WTC11 (cell line): Measurements from ENCODE around the gene ADARB2. TPM values are rescaled to one million over a fixed set of nuclear protein-coding genes. Genes with fewer than 3 reads are reported as not detected.

Experiments used
- ATAC-seq: fragments of 200-7000 bp; cut with Tn5 transposase; 2 replicates; pipeline ENCODE4 v1.10.0; 2021; ENCODE audit warnings: mild to moderate bottlenecking, moderate library complexity
- CTCF ChIA-PET: fragments of 300-600 bp; sonication (Branson Sonifier 250); formaldehyde crosslinking; loops from one replicate; lab custom pipeline; 2021; ENCODE audit warnings: antibody characterized with exemption; lab: Charles Lee
- POLR2A ChIA-PET: fragments of 350-600 bp; sonication (Branson Sonifier 250); formaldehyde crosslinking; loops from one replicate; lab custom pipeline; 2021; ENCODE audit warnings: antibody characterized with exemption; lab: Charles Lee
- DNase-seq: peaks from one replicate; pipeline ENCODE4 v3.0.0; 2021; ENCODE audit warnings: low spot score
- H3K27ac Mint-ChIP-seq: 2 replicates; pipeline ENCODE4 v1.8.0; 2021; ENCODE audit warnings: mixed read lengths
- H3K27me3 Mint-ChIP-seq: 2 replicates; pipeline ENCODE4 v1.8.0; 2021; ENCODE audit warnings: low read depth, mild to moderate bottlenecking, moderate library complexity, mixed read lengths
- H3K36me3 Mint-ChIP-seq: 2 replicates; pipeline ENCODE4 v1.8.0; 2021; ENCODE audit warnings: mixed read lengths
- H3K4me1 Mint-ChIP-seq: 2 replicates; pipeline ENCODE4 v1.8.0; 2022; ENCODE audit warnings: mixed read lengths
- H3K4me3 Mint-ChIP-seq: 2 replicates; pipeline ENCODE4 v1.8.0; 2021; ENCODE audit warnings: mild to moderate bottlenecking, moderate library complexity, mixed read lengths
- H3K9me3 Mint-ChIP-seq: 2 replicates; pipeline ENCODE4 v1.8.0; 2021; ENCODE audit warnings: mixed read lengths
- ATF3 ChIP-seq: sonication (generic); formaldehyde crosslinking; conservative IDR thresholded peaks from 2 replicates; pipeline ENCODE4 v1.8.1; 2022; ENCODE audit warnings: mild to moderate bottlenecking, missing genetic modification reagents
- CBFB ChIP-seq: sonication (generic); formaldehyde crosslinking; IDR thresholded peaks from 2 replicates; pipeline ENCODE4 v1.8.1; 2022; ENCODE audit warnings: mild to moderate bottlenecking, low read depth, missing genetic modification reagents
- ETV6 ChIP-seq: sonication (generic); formaldehyde crosslinking; IDR thresholded peaks from 2 replicates; pipeline ENCODE4 v1.8.1; 2022; ENCODE audit warnings: mild to moderate bottlenecking, missing genetic modification reagents
- HMGXB4 ChIP-seq: sonication (generic); formaldehyde crosslinking; IDR thresholded peaks from 2 replicates; pipeline ENCODE4 v1.8.1; 2023; ENCODE audit warnings: mild to moderate bottlenecking, moderate library complexity, missing genetic modification reagents
- MAX ChIP-seq: sonication (generic); formaldehyde crosslinking; IDR thresholded peaks from 2 replicates; pipeline ENCODE4 v1.8.0; 2022; ENCODE audit warnings: mild to moderate bottlenecking, missing genetic modification reagents
- MXD4 ChIP-seq: fragments of 250-450 bp; sonication (Bioruptor Pico); IDR thresholded peaks from 2 replicates; pipeline ENCODE4 v1.8.0; 2021; ENCODE audit warnings: mild to moderate bottlenecking, moderate library complexity, borderline replicate concordance
- PRRX2 ChIP-seq: fragments of 250-450 bp; sonication (Bioruptor Pico); IDR thresholded peaks from 2 replicates; pipeline ENCODE4 v1.8.0; 2021; ENCODE audit warnings: mild to moderate bottlenecking
- TEAD4 ChIP-seq: sonication (generic); formaldehyde crosslinking; IDR thresholded peaks from 2 replicates; pipeline ENCODE4 v1.8.0; 2022; ENCODE audit warnings: mild to moderate bottlenecking, missing genetic modification reagents
- USF1 ChIP-seq: sonication (generic); formaldehyde crosslinking; IDR thresholded peaks from 2 replicates; pipeline ENCODE4 v1.8.0; 2022; ENCODE audit warnings: mild to moderate bottlenecking, missing genetic modification reagents
- ZNF423 ChIP-seq: fragments of 250-450 bp; sonication (Bioruptor Pico); IDR thresholded peaks from 2 replicates; pipeline ENCODE4 v2.1.2; 2022; ENCODE audit warnings: mild to moderate bottlenecking, moderate library complexity
- ZSCAN18 ChIP-seq: fragments of 250-450 bp; sonication (Bioruptor Pico); IDR thresholded peaks from 2 replicates; pipeline ENCODE4 v2.1.2; 2022; ENCODE audit warnings: mild to moderate bottlenecking, moderate library complexity
- total RNA-seq: library from RNA; stranded (reverse); gene quantifications from 3 replicates; pipeline ENCODE4 v1.2.3, GENCODE V29; 2021
- TF ChIP-seq, protein P1 (sequence below): sonication (generic); formaldehyde crosslinking; IDR thresholded peaks from 2 replicates; pipeline ENCODE4 v1.8.1; 2022; ENCODE audit warnings: low read depth, missing genetic modification reagents, borderline replicate concordance
- TF ChIP-seq, protein P2 (sequence below): fragments of 250-450 bp; sonication (Bioruptor Pico); IDR thresholded peaks from 2 replicates; pipeline ENCODE4 v1.9.0; 2021; ENCODE audit warnings: mild to moderate bottlenecking, borderline replicate concordance
- TF ChIP-seq, protein P3 (sequence below): sonication (generic); formaldehyde crosslinking; IDR thresholded peaks from 2 replicates; pipeline ENCODE4 v1.8.1; 2023; ENCODE audit warnings: mild to moderate bottlenecking, missing genetic modification reagents, moderate library complexity
- TF ChIP-seq, protein P4 (sequence below): fragments of 250-450 bp; sonication (Bioruptor Pico); conservative IDR thresholded peaks from 2 replicates; pipeline ENCODE4 v1.9.0; 2021; ENCODE audit warnings: mild to moderate bottlenecking

ADARB2 gene
- total RNA-seq, 1 experiment from 2014 or later = 3.7 TPM

- TF ChIP-seq HMGXB4 (no peak), CBFB (CRISPR knock-in tag) (no peak), ZSCAN18 (no peak), ETV6 (CRISPR knock-in tag) (no peak), USF1 (peak; percentile 54; the same call in 1 of the 2 replicates), MXD4 (CRISPR knock-in tag) (no peak)
- TF ChIP-seq, protein P1, sequence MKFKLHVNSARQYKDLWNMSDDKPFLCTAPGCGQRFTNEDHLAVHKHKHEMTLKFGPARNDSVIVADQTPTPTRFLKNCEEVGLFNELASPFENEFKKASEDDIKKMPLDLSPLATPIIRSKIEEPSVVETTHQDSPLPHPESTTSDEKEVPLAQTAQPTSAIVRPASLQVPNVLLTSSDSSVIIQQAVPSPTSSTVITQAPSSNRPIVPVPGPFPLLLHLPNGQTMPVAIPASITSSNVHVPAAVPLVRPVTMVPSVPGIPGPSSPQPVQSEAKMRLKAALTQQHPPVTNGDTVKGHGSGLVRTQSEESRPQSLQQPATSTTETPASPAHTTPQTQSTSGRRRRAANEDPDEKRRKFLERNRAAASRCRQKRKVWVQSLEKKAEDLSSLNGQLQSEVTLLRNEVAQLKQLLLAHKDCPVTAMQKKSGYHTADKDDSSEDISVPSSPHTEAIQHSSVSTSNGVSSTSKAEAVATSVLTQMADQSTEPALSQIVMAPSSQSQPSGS (CRISPR knock-in tag) = no peak
- TF ChIP-seq, protein P2, sequence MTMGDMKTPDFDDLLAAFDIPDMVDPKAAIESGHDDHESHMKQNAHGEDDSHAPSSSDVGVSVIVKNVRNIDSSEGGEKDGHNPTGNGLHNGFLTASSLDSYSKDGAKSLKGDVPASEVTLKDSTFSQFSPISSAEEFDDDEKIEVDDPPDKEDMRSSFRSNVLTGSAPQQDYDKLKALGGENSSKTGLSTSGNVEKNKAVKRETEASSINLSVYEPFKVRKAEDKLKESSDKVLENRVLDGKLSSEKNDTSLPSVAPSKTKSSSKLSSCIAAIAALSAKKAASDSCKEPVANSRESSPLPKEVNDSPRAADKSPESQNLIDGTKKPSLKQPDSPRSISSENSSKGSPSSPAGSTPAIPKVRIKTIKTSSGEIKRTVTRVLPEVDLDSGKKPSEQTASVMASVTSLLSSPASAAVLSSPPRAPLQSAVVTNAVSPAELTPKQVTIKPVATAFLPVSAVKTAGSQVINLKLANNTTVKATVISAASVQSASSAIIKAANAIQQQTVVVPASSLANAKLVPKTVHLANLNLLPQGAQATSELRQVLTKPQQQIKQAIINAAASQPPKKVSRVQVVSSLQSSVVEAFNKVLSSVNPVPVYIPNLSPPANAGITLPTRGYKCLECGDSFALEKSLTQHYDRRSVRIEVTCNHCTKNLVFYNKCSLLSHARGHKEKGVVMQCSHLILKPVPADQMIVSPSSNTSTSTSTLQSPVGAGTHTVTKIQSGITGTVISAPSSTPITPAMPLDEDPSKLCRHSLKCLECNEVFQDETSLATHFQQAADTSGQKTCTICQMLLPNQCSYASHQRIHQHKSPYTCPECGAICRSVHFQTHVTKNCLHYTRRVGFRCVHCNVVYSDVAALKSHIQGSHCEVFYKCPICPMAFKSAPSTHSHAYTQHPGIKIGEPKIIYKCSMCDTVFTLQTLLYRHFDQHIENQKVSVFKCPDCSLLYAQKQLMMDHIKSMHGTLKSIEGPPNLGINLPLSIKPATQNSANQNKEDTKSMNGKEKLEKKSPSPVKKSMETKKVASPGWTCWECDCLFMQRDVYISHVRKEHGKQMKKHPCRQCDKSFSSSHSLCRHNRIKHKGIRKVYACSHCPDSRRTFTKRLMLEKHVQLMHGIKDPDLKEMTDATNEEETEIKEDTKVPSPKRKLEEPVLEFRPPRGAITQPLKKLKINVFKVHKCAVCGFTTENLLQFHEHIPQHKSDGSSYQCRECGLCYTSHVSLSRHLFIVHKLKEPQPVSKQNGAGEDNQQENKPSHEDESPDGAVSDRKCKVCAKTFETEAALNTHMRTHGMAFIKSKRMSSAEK (CRISPR knock-in tag) = no peak
- TF ChIP-seq, protein P3, sequence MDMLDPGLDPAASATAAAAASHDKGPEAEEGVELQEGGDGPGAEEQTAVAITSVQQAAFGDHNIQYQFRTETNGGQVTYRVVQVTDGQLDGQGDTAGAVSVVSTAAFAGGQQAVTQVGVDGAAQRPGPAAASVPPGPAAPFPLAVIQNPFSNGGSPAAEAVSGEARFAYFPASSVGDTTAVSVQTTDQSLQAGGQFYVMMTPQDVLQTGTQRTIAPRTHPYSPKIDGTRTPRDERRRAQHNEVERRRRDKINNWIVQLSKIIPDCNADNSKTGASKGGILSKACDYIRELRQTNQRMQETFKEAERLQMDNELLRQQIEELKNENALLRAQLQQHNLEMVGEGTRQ (CRISPR knock-in tag) = peak; percentile 73
Observed at GRCh38 chr10:1199345-1199673, 538.0 kb downstream of the ADARB2 start (continued).

DNA sequence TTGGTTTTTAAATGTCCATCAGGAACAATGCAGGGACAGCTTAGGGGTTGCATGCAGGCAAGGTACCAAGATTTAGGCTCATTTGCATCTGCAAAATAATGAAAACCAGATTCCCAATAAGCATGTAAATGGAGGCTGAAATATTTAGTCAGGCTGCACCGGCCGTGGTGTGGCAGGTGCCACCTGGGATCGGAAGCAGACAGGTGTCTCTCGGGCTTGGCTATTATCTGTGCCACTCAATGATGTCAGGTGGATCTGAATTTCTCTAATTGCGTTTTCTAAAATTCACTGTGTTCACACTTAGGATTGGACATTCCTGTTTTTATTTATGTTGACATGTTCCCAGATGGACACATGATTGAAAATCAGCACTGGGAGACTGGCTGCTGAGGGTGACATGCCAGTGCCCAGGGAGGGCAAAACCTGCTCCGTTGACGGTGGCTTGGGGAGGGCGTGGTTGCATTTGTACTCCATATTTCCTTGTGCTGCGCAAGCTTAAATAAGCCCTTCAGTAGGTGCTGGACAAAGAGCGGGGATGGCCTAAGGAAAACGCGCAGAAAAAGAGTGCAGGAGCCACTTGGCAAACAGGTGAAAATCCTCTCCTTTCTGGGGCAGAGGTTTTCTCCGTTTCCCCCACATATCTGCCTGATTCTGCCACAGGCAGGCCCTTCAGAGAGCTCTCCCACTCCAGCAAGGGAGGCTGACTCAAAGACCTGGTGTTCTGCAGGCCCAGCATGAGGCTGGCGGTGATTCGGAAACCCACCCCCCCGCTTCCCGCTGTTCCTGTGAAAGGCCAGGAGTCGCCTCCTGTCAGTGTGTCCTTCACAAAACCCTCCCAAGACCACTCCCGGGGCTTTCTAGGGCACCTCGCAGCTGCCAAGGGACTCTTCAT is 538.6 kb downstream of the ADARB2 start:
- Mint-ChIP-seq H3K4me3 (no peak overlapping the region), H3K27me3 (peaks cover 7% of the 10 kb centered on the region; the same call in 1 of the 2 replicates), H3K4me1 (peaks cover 37% of the 10 kb centered on the region)
- peak; percentile 41 for DNase-seq
- TF ChIP-seq MAX (CRISPR knock-in tag) = no peak
- TF ChIP-seq TEAD4 (CRISPR knock-in tag) = no peak
- TF ChIP-seq ZNF423 (CRISPR knock-in tag) = peak; percentile 23; the same call in 1 of the 2 replicates
- TF ChIP-seq ATF3 (CRISPR knock-in tag) = no peak
- no peak for TF ChIP-seq PRRX2
- TF ChIP-seq, protein P4, sequence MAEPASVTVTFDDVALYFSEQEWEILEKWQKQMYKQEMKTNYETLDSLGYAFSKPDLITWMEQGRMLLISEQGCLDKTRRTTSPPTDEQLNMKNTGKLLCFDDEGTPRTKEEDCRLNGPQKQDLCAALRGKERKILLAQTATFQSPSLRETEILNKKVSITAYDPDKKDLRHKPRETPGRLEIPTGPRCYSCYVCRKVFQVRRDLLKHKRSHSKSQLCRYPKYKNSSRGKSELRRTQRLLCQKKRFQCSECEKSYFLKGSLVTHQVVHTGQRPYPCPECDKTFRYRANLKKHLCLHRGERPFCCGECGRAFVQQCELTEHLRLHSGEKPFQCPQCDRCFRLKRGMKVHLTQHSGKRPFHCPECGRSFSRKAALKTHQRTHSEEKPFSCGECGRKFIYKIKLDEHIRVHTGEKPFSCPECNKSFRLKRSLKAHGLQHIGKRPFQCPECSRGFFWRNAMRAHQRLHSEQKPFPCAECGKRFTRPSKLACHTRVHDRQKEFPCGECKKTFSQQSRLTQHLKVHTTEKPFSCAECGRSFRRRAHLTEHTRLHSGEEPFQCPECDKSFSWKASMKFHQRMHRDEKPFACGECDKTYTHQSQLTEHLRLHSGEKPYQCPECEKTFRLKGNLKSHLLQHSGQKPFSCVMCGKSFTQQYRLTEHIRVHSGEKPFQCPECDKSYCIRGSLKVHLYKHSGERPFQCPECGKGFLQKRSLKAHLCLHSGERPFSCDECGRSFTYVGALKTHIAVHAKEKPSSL (CRISPR knock-in tag) = no peak
- TF ChIP-seq, all 79 proteins: peak for 1
- H3K27ac Mint-ChIP-seq = no peak overlapping the region
- H3K36me3 Mint-ChIP-seq = no peaks in the 10 kb centered on the region
- peak; percentile 39 for ATAC-seq
- ChIA-PET CTCF (interaction anchor here (0.6 to 1.1 kb wide), 5 partner anchors 45 to 222 kb away, joined by 3 to 7 read pairs (median 4); partner anchors contain the start of gene IDI1), POLR2A (no interaction called here)
- H3K9me3 Mint-ChIP-seq = no peaks in the 10 kb centered on the region
